OCI-LY3 (cell line): ENCODE results near the gene MKNK1.
A peak's percentile ranks its signal among the peaks of the same experiment; 100 is the strongest.
"Not testable (repeated sequence)": the region's sequence is repeated elsewhere in the genome, so short reads cannot be mapped to it uniquely, and the experiment has no call there.

Experiments
- H2AFZ ChIP-seq: fragments of 200-600, 300-600 bp; shearing (Covaris generic); 2 replicates; pipeline ENCODE4 v1.6.0; 2014; ENCODE audit warnings: antibody characterized with exemption, low read depth, low read length
- H3K27ac ChIP-seq: fragments of 200-600, 300-600 bp; sonication (generic); 2 replicates; pipeline ENCODE4 v1.5.1; 2014; ENCODE audit warnings: mild to moderate bottlenecking, low read length, moderate library complexity, mixed read lengths
- H3K27me3 ChIP-seq: fragments of 200-600, 300-600 bp; sonication (generic); 2 replicates; pipeline ENCODE4 v1.6.1; 2014; ENCODE audit warnings: low read depth, low read length, mixed read lengths
- H3K36me3 ChIP-seq: fragments of 200-600, 300-600 bp; sonication (generic); replicated peaks from 2 replicates; pipeline ENCODE3; 2014; ENCODE audit warnings: low read depth, low read length, mixed read lengths
- H3K4me1 ChIP-seq: fragments of 300-600, 200-600 bp; sonication (generic); 2 replicates; pipeline ENCODE4 v1.6.1; 2014; ENCODE audit warnings: low read length, mixed read lengths
- H3K4me2 ChIP-seq: fragments of 200-600, 300-600 bp; sonication (generic); 2 replicates; pipeline ENCODE4 v1.6.1; 2014; ENCODE audit warnings: low read length, mixed read lengths
- H3K4me3 ChIP-seq: fragments of 300-600, 200-600 bp; sonication (generic); 2 replicates; pipeline ENCODE4 v1.5.1; 2014; ENCODE audit warnings: antibody characterized with exemption, mild to moderate bottlenecking, low read length, moderate library complexity
- H3K79me2 ChIP-seq: fragments of 300-600, 200-600 bp; shearing (Covaris generic); 2 replicates; pipeline ENCODE4 v1.6.1; 2014; ENCODE audit warnings: mild to moderate bottlenecking, low read length, mixed read lengths
- H3K9ac ChIP-seq: fragments of 300-600, 200-600 bp; shearing (Covaris generic); 2 replicates; pipeline ENCODE4 v1.6.0; 2014; ENCODE audit warnings: mild to moderate bottlenecking, low read length, moderate library complexity
- H3K9me3 ChIP-seq: fragments of 200-600, 300-600 bp; shearing (Covaris generic); 2 replicates; pipeline ENCODE4 v1.6.1; 2014; ENCODE audit warnings: low read length, mixed read lengths; ENCODE audit not compliant: insufficient read depth
- H4K20me1 ChIP-seq: fragments of 200-600, 300-600 bp; sonication (generic); 2 replicates; pipeline ENCODE4 v1.6.1; 2016; ENCODE audit warnings: low read length, mixed read lengths; ENCODE audit not compliant: insufficient read depth
- CTCF ChIP-seq: fragments of 200-600, 300-600 bp; sonication (generic); IDR thresholded peaks from 2 replicates; pipeline ENCODE4 v1.5.1; 2014; ENCODE audit warnings: antibody characterized with exemption, low read length, low read depth
- EZH2phosphoT487 ChIP-seq: fragments of 200-600 bp; shearing (Covaris generic); IDR thresholded peaks from 2 replicates; pipeline ENCODE4 v1.6.1; 2018; ENCODE audit warnings: antibody characterized with exemption, mixed run types, low read depth

MKNK1 gene

GRCh38 chr1:46603858-46604549 is at the start of gene MKNK1:
TSS of gene MKNK1 (minus strand) at chr1:46604268. CDS start at chr1:46583327, 20,941 bp downstream.
- no peaks in the 10 kb centered on the region for H3K79me2 ChIP-seq
- H2AFZ ChIP-seq: peak within 1 kb of the TSS; percentile 88
- peak within 1 kb of the TSS; percentile 74 for H3K4me2 ChIP-seq
- no peak within 1 kb of the TSS for H3K27ac ChIP-seq
- H3K27me3 ChIP-seq: no peaks in the 10 kb centered on the region
- H3K9me3 ChIP-seq: no peaks in the 10 kb centered on the region
- no peaks in the 10 kb centered on the region for H4K20me1 ChIP-seq
- H3K4me3 ChIP-seq: peak within 1 kb of the TSS; percentile 95
- peak within 1 kb of the TSS; percentile 79 for H3K9ac ChIP-seq
- TF ChIP-seq EZH2phosphoT487: no peak
- no peak for TF ChIP-seq CTCF
- no peaks in the 10 kb centered on the region for H3K36me3 ChIP-seq
- peaks cover 10% of the 10 kb centered on the region; the same call in 1 of the 2 replicates for H3K4me1 ChIP-seq

DNA sequence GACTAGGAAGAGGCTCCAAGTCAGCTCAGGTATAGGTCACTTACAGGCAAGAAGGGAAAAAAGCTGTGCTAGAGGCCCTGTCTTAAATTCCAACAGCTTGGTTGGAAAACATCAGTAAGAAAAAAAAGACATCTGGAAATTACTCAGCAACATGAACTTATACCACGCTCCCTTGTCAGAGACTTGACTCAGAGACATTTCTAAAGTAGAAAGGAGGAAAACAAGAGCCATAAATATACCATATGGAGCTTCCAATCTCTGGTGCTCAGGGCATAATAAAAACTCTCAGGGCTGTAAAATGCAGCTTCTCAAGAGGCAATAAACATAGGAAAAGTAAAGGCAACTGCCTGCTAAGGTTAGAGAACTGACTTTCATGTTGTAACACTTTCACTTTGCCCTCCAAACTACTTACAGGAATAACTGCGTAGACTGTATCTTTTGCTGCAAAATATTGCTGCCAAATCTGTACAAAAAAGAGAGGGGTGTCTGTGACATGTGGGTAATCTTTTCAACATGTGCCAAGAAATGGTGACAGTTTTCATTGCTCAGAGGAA is 49.4 kb upstream of the MKNK1 start:
- H3K27me3 ChIP-seq: no peaks in the 10 kb centered on the region
- no peak overlapping the region for H3K4me3 ChIP-seq
- H3K27ac ChIP-seq: no peak overlapping the region
- H3K36me3 ChIP-seq: peaks cover 19% of the 10 kb centered on the region
- no peaks in the 10 kb centered on the region for H4K20me1 ChIP-seq
- TF ChIP-seq CTCF (no peak), EZH2phosphoT487 (no peak)
- H3K4me2 ChIP-seq: no peak overlapping the region
- no peak overlapping the region for H3K9ac ChIP-seq
- no peaks in the 10 kb centered on the region for H3K9me3 ChIP-seq
- H3K79me2 ChIP-seq: no peaks in the 10 kb centered on the region
- H2AFZ ChIP-seq: no peak overlapping the region
- H3K4me1 ChIP-seq: no peaks in the 10 kb centered on the region

GRCh38 chr1:46652321-46653100 is 48.4 kb upstream of the MKNK1 start:
- H3K27ac ChIP-seq: no peak overlapping the region
- no peaks in the 10 kb centered on the region for H4K20me1 ChIP-seq
- H2AFZ ChIP-seq: no peak overlapping the region
- TF ChIP-seq CTCF: no peak
- no peak overlapping the region for H3K9ac ChIP-seq
- no peak overlapping the region for H3K4me2 ChIP-seq
- no peaks in the 10 kb centered on the region for H3K9me3 ChIP-seq
- no peaks in the 10 kb centered on the region for H3K79me2 ChIP-seq
- H3K27me3 ChIP-seq: no peaks in the 10 kb centered on the region
- no peak overlapping the region for H3K4me3 ChIP-seq
- no peaks in the 10 kb centered on the region for H3K4me1 ChIP-seq
- peaks cover 22% of the 10 kb centered on the region for H3K36me3 ChIP-seq

GRCh38 chr1:46651152-46651551 is 47.1 kb upstream of the MKNK1 start:
- H3K27me3 ChIP-seq, H3K4me3 ChIP-seq, H4K20me1 ChIP-seq, H3K79me2 ChIP-seq, H3K4me1 ChIP-seq, H3K9me3 ChIP-seq, H3K27ac ChIP-seq, H3K4me2 ChIP-seq, H2AFZ ChIP-seq, H3K9ac ChIP-seq: not testable (repeated sequence)
- peaks cover 25% of the 10 kb centered on the region for H3K36me3 ChIP-seq
